GM12872 (cell line): ENCODE data around the gene CYP51A1.

Experiments
- TF ChIP-seq, protein P1 (sequence below): IDR thresholded peaks from 3 replicates; pipeline ENCODE4 v1.5.1; 2011; ENCODE audit warnings: low read depth, mild to moderate bottlenecking, low read length, moderate library complexity; ENCODE audit not compliant: insufficient read depth

The CYP51A1 gene

DNA sequence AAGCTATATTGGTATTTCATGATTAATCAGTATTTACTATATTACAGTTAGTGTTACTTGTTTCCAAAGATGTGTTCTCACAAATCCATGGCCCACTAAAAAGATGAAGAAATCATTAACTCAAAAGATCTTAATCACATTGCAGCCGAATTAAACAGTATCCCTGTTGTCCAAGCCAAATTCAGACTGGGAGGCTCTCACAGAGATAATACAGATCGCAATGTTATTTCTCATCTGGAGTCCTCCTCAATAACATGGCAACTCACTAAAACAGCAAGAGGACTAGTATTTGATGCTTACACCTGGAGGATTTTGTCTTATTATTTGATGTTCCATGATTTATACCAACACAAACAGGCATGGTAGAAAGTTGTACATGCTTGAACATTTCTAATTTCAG lies 23.4 kb downstream of the CYP51A1 start:
- TF ChIP-seq, protein P1, sequence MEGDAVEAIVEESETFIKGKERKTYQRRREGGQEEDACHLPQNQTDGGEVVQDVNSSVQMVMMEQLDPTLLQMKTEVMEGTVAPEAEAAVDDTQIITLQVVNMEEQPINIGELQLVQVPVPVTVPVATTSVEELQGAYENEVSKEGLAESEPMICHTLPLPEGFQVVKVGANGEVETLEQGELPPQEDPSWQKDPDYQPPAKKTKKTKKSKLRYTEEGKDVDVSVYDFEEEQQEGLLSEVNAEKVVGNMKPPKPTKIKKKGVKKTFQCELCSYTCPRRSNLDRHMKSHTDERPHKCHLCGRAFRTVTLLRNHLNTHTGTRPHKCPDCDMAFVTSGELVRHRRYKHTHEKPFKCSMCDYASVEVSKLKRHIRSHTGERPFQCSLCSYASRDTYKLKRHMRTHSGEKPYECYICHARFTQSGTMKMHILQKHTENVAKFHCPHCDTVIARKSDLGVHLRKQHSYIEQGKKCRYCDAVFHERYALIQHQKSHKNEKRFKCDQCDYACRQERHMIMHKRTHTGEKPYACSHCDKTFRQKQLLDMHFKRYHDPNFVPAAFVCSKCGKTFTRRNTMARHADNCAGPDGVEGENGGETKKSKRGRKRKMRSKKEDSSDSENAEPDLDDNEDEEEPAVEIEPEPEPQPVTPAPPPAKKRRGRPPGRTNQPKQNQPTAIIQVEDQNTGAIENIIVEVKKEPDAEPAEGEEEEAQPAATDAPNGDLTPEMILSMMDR, result no peak

DNA sequence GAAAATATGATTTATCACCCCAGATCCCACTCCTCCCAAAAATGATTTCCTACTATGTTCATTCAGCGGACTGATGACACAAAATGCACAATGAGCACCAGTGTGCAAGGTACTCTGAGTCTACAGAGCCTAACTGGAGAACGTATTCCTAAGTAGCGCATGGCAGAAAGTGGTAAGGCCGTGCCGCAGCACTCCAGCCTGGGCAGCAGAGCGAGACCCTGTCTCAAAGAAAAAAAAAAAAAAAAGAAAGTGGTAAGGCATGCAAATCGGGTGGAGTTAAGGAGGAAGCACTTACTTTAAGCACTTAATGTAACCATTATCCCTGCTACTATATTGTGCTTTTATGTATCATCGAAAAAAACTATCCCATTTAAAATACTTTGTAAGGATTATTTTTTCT lies 25.5 kb downstream of the CYP51A1 start:
- TF ChIP-seq, protein P1, result no peak

DNA sequence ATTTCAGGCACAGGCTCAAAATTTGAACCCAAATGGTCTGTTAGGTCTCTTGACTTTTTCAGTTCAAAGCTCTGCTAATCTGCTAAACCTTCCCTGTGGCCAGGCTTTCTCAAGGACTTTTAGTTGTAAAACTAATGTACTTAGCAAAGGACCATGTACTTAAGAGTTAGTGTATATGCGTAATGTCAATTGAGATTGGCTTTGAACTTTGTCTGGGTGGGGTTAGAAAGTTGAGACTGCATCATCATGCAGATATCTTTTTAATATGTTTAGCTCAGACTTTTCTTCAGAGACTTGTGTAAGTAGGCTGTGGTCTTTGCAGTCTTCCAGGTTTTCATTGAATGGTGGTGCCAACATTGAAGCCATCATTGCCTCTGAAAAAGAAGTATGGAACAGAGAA lies 33.7 kb downstream of the CYP51A1 start:
- TF ChIP-seq, protein P1, result no peak

DNA sequence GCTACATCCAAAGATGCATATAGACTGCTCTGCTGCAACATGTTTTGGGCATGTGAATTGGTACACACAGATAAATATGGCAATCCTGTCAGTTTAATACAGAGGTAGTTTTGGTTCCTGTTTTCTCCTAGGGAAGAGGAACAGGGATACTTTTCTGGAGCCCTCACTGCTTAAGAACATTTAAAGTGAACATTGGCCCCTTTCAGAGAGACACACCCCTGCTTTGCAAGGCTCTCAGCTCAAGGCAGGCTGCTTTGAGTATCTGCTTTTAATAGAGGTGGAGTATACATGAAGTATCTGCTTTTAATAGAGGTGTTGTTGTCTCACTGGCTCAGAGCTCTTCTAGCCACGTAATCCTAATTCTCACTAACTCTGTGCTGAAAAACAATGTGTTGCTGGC lies 38.9 kb downstream of the CYP51A1 start:
- TF ChIP-seq, protein P1, result no peak

DNA sequence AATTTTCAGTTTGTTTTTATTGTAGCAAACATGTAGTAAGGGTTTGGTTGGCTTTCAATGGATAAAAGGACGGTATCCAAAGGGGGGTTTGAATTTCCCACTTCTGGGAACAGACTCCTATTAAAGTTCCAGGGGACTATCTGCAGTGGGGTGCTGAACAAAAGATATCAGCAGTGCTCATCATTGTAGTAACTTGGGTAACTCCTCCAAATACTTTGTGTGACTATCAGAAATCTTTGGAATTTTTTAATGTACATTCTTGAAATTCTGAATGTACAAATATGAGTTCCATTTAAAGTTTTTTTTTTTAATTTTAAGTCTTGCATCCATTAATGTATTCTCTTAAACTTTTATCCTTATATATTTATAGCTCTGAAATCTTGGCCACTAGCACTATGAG lies 42.1 kb downstream of the CYP51A1 start:
- TF ChIP-seq, protein P1, result no peak

DNA sequence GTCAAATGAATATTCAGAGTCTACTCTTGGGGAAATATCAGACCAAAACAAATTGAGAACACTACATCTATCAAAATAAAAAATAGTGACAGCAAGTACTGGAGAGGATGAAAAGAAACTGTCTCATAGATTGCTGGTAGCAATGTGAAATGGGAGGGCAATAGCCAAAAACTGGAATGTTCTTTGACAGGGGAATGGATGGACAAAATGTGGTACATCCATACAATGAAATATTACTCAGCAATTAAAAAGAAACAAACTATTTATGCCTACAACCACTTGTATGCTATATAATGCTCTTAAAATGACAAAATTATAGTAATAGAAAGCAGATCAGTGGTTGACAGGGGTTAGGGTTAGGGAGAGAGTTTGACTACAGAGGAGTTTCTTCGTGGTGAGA lies 46.0 kb downstream of the CYP51A1 start:
- TF ChIP-seq, protein P1, result no peak

DNA sequence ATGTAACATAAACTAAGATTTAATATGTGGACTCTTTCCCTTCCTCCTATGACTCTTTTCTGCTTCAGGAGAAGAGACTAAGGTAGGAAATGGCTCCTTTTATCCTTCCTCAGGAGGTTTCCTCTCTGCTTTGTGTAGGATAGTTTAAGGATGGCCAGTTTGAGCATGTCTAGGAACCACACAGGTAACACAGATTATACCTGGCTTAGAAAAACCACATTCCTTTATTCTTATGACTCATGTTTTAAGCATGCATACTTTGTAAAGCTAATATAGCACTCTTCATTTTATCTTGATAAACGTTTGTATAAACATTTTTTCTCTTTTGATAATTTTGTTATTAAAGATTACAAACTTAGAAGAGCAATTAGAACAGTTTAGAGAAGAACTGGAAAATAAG lies 57.8 kb downstream of the CYP51A1 start:
- TF ChIP-seq, protein P1, result no peak
